GM12873 (cell line): ENCODE results near the gene ARHGAP6.

ENCODE experiments used
- CTCF ChIP-seq: IDR thresholded peaks from 2 replicates; pipeline ENCODE4 v1.5.1; 2012; ENCODE audit warnings: low read depth, mild to moderate bottlenecking, moderate library complexity, low read length, control low read depth; ENCODE audit not compliant: insufficient read depth; ENCODE audit errors: missing control alignments

ARHGAP6 gene

GRCh38 chrX:11393949-11394654 lies 271.6 kb downstream of the ARHGAP6 start:
- no peak for TF ChIP-seq CTCF

- TF ChIP-seq CTCF, result no peak
Observed at GRCh38 chrX:11386812-11387211, 278.9 kb downstream of the ARHGAP6 start.

- TF ChIP-seq CTCF, result no peak
Observed at GRCh38 chrX:11386001-11386523, 279.7 kb downstream of the ARHGAP6 start.

- TF ChIP-seq CTCF, result no peak
Observed at GRCh38 chrX:11382930-11383329, 282.8 kb downstream of the ARHGAP6 start.

GRCh38 chrX:11381464-11381863 lies 284.3 kb downstream of the ARHGAP6 start:
- peak; percentile 75 for TF ChIP-seq CTCF

- no peak for TF ChIP-seq CTCF
Observed at GRCh38 chrX:11380187-11380844, 285.4 kb downstream of the ARHGAP6 start.

- no peak for TF ChIP-seq CTCF
Observed at GRCh38 chrX:11376163-11376562, 289.6 kb downstream of the ARHGAP6 start.
